PFSK-1 (cell line): Measurements from ENCODE around the gene KIAA0232.

Experiments
- FOXP2 ChIP-seq: optimal IDR thresholded peaks from 2 replicates; pipeline ENCODE3; 2011; ENCODE audit warnings: borderline replicate concordance, control low read depth, inconsistent platforms; ENCODE audit not compliant: insufficient read depth; ENCODE audit errors: extremely low read length, extremely low read depth
- TF ChIP-seq, protein P1 (sequence below), 2 experiments: IDR thresholded peaks; 2 replicates each; pipeline versions ENCODE4 v1.6.1 to v1.8.0; 2011 to 2012; ENCODE audit warnings: low read depth in 2 of 2, low read length in 2 of 2, control low read depth in 1 of 2, inconsistent platforms in 1 of 2, mild to moderate bottlenecking in 1 of 2, moderate library complexity in 1 of 2; ENCODE audit not compliant: insufficient read depth in 1 of 2

DNA sequence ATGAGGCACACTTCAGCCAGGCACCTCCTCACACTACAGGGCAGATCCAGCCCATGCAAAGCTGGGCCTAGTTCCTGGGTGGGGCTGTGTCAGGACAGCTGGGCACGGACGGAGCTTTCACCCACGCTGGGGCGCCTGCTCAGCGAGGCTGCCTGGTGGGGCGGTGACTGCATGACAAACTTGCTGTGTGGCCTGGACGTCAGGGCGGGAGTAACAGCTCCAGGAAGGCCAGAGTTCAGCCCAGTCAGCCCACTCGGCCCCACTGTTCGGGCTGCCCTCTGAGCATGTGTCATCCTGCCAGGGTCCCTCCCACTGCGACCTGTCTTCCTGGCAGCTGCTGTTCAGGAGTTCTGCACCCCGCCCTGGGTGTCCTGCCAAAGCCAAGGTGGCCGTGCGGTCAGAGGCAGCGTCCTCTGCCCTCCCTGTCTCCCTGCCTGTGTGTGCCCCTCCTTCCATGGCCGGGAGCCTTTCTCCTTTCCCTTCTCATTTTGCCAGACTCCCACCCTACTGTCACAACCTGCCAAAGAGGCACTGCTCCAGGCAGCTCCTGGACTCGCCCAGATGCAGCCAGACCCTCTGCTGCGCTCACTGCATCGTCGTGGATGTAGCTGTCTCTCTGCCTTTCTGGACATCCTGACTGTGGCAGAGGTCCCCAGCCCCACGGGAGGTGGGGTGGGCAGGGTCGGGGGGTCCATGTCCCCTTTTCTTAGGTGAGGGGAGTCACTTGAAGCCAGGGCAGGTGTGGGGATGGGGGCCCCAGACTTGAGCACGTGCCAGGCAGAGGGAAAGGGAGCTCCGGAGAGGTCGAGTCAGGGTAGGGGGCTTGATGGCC, 33.0 kb upstream of the KIAA0232 start:
- no peak for TF ChIP-seq FOXP2
- TF ChIP-seq, protein P1, sequence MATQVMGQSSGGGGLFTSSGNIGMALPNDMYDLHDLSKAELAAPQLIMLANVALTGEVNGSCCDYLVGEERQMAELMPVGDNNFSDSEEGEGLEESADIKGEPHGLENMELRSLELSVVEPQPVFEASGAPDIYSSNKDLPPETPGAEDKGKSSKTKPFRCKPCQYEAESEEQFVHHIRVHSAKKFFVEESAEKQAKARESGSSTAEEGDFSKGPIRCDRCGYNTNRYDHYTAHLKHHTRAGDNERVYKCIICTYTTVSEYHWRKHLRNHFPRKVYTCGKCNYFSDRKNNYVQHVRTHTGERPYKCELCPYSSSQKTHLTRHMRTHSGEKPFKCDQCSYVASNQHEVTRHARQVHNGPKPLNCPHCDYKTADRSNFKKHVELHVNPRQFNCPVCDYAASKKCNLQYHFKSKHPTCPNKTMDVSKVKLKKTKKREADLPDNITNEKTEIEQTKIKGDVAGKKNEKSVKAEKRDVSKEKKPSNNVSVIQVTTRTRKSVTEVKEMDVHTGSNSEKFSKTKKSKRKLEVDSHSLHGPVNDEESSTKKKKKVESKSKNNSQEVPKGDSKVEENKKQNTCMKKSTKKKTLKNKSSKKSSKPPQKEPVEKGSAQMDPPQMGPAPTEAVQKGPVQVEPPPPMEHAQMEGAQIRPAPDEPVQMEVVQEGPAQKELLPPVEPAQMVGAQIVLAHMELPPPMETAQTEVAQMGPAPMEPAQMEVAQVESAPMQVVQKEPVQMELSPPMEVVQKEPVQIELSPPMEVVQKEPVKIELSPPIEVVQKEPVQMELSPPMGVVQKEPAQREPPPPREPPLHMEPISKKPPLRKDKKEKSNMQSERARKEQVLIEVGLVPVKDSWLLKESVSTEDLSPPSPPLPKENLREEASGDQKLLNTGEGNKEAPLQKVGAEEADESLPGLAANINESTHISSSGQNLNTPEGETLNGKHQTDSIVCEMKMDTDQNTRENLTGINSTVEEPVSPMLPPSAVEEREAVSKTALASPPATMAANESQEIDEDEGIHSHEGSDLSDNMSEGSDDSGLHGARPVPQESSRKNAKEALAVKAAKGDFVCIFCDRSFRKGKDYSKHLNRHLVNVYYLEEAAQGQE (IDR thresholded peaks at IDR 0.05; ENCODE audit: insufficient read depth in 1 of 2, low read depth in 2 of 2, low read length in 2 of 2): no peak
